G401 (cell line): Measurements from ENCODE around the gene CRHR1. TPM values are rescaled to one million over a fixed set of nuclear protein-coding genes. Genes with fewer than 3 reads are reported as not detected.
A peak's percentile ranks its signal among the peaks of the same experiment; 100 is the strongest.

Experiments used
- DNase-seq: peaks from one replicate; pipeline ENCODE4 v3.0.0-alpha.2; 2015; ENCODE audit warnings: low spot score
- in situ Hi-C: cut with HindIII; loops from 2 replicates; pipeline ENCODE4 v1.10.0; 2016; ENCODE audit warnings: low sequenced_read_pairs, mixed read lengths
- total RNA-seq: library from RNA; depleted of rRNA; stranded (reverse); fragments of >200 nt; shearing (Covaris generic); gene quantifications from 2 replicates; pipeline ENCODE4 v1.2.3, GENCODE V29; 2014

The CRHR1 gene
- total RNA-seq, 1 experiment from 2014 or later: not detected

DNA sequence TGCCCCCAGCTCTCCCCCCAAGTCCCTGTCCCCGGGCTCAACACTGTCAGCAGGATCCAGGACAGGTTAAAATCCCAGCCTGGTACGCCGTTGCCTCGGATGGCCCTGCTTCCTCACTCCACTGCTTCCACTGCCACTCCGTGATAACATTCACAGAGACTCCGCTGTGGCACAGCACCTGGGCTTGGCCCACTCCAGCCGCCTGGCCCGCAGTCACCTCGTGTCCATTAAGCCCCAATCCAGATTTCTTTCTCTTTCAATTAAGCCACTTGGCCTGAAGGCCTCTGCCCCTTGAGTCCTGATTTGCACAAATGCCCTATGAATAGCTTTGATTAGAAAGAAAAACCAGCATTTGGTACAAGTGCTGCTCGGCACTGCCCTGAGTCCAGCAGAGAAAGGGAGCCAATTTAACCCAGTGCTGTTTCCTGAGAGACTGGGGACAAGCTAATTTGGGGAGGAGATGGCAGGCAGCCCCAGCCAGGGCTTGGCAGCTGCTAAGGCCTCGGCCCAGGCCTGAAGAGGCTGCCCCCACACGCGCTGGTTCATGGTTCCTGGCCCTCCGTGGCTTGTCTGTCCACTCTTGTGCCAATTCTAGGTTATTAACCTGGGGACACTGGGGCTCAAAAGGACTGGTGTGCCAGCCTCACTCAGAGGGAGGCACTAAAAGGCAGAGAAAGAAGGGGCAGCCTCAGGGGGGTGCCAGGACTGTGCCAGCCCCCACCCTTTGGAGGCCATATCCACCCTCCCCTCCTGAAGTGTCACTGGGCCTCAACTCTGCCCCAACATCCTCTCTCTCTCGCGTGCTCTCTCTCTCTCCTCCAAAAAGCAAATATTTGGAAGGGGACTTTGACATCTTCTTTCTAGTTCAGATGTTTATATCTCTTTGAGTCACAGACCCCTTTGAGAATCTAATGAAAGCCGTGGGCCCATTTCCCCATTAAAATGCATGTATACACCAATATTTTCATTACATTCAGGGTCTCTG, 30.8 kb downstream of the CRHR1 start:
- peak; percentile 95 for DNase-seq
- in situ Hi-C loops: no loop called here

DNA sequence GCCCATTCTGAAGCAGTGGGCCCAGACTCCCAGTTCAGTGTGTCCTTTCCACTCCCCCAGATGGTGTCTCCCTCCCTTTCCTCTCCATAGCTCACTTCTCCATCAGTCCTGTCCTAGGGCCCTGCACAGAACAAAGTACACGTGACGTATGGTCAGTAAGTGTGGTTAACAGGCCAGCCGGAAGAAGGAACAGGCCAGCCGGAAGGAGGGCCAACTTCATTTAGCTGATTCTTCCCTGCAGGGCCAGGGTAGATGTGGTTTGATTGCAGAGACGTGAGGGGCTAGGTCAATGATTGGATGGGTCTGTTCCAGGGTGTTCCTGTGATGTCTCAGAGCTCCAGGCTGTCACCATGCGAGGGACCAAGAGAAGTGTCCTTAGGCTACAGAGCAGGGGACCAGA, 31.6 kb downstream of the CRHR1 start:
- DNase-seq: no peak
- in situ Hi-C loops: no loop called here

DNA sequence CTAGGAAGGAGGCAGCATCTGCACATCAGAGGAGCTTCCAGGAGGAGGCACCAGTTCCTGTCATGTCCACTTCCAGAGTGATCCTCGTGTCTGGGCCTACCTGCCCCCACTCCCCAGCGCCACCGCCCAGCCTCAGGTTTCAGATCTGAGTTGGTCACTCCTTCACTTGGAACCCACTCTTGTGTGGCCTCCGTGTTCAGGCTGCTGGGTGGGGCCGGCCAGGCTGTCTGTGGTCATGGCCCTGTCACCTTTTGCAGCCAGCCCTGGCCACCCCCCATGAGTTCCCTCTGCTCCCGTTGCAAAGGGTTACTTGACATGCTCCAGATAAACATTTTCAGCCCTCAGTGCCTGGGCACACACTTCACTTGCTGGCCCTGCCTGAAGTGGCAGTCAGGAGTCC, 33.9 kb downstream of the CRHR1 start:
- no peak for DNase-seq
- in situ Hi-C loops: no loop called here

DNA sequence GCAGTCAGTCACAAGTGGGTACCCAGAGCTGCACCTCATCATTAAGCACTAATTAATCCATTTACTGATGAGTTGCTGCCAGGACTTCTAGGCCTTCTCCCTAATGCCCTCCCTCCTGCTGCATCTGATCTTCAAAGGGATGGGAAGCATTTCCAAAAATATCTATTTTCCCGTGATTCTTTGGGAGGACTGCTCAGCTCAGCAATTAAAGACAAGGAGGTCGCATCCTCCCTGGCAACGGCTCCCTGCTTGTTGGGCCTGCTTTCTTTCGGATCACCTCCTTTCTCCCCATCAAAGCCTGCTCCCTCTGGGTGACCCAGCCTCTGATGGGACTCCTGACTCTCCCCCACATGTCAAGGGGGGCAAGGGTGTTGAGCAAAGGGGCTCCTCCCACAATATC, 34.6 kb downstream of the CRHR1 start:
- in situ Hi-C loops: no loop called here
- DNase-seq: peak; percentile 56

DNA sequence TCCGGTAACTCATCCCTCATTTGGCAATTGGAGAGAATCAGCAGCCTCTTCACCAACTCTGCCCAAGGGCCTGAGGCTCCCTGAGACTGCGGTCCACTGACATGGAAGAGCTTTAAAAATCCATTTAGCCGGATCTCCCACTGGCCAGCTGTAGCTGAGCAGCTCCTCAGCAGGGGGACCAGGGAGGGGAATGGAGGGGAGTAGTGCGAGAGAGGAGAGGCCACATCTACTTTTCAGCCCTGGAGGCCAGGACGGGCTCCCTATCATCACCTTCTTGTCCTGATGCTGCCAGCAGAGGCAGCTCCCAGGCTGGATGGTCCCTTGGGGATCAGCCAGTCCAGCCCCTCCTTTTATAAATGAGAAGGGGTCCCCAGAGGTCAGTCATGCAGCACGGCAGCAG, 35.5 kb downstream of the CRHR1 start:
- DNase-seq: no peak
- in situ Hi-C loops: no loop called here

DNA sequence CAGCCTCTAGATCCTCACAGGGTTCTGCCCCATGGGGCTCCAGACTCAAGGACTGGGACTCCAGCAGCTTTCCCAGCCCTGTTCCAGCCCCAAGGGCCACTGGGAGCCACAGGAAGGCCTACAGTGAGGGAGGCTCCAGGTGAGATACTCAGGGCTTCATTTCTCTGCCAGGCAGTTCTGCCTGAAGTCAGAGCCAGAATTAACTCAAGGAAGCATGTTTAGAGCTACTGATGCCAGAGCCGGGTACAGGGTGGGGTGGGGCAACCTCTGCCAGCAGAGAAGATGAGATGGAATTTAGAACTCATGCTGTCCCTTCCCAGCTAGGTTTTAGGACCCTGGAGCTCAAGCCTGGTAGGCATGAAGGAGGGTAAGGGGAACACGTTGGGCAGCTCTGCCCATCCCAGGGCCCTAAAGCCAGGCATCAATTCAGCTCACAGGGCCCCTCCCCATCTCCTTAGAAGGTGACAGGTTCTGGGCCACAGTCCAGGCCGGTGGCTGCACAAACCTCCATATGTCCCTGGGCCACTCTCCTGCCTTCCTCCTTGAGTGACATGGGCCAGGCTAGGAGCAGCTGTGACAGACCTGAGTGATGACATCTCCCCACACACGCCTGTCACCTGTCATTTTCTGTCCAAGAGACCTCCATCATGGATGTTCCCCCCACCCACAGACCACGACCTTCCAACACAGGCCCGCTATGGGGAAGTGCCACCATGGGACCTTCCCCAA, 36.1 kb downstream of the CRHR1 start:
- in situ Hi-C loops: no loop called here

DNA sequence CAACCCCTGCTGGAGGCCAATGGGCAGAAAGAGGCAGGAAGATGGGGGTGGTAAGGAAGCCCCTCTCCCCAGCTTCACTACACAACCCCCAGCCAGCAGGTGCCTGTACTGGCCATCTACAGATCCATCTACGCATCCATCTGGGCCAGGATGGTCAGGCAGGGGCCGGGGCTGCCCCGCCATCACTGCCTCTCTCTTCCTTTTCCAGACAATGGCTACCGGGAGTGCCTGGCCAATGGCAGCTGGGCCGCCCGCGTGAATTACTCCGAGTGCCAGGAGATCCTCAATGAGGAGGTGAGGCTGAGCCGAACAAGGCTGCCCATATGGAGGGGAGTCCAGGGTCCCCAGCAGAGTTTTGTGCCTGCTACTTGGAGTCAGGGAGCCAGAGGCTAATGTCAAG, 37.0 kb downstream of the CRHR1 start:
- in situ Hi-C loops: no loop called here
- no peak for DNase-seq

More for the DNA sequence above, 36.1 kb downstream of the CRHR1 start:
- peak; percentile 90 for DNase-seq

DNA sequence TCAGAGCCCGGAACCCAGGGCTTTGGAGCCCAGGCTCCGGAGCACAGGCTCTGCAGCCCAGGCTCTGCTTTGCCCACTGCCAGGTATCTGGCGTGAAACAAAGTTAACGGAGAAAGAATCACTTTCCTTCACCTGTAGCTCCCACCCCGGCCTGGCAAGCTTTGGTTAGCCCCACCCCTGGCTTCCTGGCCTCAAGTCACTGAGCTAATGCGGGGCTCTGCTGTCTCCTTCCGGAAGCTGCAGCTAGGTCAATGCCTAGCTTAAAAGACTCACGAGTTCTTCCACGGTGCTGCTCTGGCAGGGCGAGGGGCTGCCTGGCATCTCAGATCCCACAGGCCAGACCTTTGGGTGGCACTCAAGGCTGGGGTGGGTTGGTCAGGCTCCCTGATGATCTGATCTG, 39.5 kb downstream of the CRHR1 start:
- DNase-seq: no peak
- in situ Hi-C loops: no loop called here

DNA sequence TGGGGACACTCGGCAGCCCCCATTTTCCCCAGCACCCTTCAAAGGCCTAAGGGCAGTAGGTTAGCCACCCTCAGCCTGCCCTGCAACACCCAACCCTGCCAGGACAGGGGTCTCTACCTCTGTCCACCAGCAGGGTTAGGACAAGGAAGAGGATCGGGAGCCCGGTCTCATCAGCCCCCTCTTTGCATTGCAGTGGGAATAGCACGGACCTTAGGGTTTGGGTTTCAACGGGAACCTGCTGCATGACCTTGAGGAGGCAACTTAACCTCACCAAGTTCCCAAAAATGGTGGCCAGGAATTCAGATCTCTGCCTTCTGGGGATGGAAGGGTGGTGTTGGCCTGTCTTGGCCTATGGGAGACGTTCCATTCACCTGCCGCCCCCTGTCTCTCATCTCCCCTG, 40.4 kb downstream of the CRHR1 start:
- no peak for DNase-seq
- in situ Hi-C loops: no loop called here

DNA sequence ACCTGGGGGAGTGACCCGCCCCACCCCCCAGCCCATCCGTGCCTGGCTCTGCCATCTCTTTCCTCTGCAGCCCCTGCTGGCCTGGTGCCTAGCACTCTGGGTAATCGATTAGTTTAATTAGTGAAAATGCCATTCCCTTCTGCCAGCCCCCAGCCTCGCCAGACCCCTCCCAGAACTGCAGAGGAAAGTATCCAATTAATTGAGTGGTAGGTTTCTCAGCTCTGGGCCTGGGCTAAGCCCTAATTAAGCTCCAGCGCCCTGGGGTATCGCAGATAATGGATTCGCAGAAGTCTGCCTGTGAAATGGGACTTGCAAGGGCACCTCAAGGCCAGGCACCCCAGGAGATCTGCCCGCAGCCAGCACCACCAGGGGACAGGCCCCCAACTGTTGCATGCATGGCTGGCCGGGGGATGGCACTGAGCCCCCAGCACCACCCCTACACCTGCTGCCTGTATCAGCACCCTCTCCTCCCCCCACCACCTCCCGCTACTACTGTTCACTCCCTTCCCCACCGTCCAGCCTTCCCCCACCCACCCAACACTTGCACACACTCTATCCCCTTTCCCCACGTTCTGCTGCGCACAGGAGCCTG, 40.9 kb downstream of the CRHR1 start:
- in situ Hi-C loops: no loop called here
- no peak for DNase-seq

DNA sequence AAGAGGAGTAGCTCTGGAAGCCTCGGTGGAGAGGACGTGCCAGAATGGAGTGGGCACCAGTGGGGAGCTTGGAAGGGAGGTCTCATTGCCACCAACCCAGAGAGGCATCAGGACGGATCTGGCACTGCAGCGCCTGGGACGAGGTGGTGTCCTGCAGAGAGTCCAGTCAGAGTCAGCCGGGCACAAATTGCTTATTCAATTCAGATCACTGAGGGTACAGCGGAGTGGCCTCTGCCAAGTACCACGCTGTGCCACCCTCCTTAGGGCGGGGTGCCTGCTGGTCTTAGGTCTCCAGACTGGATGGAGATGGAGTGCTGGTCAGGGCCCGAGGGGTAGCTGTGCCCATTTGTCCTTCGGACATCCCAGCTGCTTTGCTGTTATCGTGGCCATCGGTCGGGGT, 41.7 kb downstream of the CRHR1 start:
- DNase-seq: peak; percentile 61
- in situ Hi-C loops: no loop called here

DNA sequence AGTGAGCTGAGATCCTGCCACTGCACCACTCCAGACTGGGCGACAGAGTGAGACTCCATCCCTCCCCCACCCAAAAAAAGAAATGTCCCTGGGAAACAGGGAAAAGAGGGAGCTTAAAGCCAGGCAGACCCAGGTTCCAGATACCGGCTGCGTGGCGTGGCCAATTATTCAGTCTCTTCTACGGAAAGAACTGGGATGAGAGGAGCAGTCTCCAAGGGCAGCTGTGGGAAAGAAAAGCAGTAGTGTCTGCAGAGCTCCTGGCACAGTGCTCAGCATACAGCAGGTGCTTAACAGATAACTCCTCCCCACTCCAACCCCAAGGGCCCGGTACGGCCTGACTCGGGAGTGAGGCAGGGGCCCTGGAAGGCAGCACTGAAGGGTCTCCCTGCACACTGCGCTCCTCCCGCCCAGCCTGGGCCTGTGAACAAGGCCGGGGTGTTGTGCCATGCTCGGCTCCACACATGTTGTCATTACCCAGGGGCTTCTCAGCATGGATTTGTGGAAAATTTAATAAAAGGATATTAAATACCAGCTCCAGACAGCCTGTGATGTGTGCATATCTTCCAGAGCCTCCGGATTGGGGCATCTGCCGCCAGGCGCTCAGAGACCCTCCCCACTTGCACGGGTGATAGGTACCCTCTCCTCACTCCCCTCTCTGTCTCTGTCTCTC, 42.9 kb downstream of the CRHR1 start:
- in situ Hi-C loops: no loop called here
- no peak for DNase-seq

DNA sequence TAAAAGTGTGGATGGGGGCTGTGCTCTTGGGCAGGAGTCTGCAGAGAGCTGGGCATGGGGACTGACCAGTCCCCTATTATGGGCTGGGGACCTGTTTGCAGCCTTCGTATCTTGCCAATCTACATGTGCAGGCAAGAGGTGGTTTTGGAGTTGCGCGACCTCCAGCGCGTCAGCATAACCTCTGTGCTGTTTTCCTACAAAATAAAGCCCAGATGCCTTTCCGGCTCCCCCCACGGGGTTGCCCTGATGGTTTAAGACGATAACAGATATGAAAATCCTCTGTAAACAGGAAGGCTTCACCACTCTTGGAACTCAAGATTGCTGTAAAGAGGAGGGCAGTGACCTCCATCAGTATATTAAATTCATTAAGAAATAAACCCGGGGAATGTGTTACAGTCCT, 44.1 kb downstream of the CRHR1 start:
- in situ Hi-C loops: no loop called here
- no peak for DNase-seq

DNA sequence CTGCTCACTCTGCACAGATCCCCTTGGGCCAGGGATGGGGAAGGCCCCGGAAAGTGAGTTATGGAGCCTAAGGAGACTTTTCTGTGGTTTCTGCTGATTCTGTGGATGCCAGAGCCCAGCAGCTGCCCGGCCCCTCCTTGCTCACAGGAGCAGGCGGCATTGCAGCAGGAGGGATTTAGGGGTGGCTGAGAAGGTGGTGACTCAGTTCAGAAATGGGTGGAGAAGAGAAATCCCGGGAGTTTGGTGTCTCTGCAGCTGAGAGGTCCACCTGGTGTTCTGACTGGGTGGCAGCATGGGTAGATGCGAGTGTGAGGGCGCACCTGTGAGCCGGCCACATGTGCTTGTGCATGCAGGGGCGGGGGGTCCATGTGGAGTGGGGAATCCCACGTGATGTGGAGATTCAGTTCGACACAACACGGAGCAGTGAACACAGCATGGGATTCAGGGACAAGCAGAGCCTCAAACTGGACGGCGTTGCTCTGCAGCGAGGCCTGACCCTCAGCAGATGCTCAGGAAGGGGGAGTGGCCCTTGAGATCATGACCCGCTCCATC, 44.5 kb downstream of the CRHR1 start:
- no peak for DNase-seq
- in situ Hi-C loops: no loop called here

DNA sequence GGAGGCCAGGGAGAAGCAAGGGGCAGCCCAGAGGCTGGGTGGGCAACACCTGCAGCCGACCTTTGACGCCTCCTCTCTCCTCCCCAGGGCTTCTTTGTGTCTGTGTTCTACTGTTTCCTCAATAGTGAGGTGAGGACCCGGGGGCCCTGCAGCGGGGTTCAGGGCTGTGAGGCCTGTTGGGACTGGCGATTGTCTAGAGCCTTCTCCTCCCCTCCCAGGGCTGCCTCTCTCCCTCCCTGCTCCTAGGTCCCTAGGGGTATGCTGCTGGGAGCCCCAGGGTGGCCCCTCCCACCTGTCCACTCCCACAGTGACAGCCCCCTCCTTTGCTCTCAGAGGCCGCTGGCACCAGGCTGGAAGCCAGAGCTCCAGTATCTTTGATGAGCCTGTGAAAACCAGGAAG, 49.8 kb downstream of the CRHR1 start:
- no peak for DNase-seq
- in situ Hi-C loops: no loop called here

DNA sequence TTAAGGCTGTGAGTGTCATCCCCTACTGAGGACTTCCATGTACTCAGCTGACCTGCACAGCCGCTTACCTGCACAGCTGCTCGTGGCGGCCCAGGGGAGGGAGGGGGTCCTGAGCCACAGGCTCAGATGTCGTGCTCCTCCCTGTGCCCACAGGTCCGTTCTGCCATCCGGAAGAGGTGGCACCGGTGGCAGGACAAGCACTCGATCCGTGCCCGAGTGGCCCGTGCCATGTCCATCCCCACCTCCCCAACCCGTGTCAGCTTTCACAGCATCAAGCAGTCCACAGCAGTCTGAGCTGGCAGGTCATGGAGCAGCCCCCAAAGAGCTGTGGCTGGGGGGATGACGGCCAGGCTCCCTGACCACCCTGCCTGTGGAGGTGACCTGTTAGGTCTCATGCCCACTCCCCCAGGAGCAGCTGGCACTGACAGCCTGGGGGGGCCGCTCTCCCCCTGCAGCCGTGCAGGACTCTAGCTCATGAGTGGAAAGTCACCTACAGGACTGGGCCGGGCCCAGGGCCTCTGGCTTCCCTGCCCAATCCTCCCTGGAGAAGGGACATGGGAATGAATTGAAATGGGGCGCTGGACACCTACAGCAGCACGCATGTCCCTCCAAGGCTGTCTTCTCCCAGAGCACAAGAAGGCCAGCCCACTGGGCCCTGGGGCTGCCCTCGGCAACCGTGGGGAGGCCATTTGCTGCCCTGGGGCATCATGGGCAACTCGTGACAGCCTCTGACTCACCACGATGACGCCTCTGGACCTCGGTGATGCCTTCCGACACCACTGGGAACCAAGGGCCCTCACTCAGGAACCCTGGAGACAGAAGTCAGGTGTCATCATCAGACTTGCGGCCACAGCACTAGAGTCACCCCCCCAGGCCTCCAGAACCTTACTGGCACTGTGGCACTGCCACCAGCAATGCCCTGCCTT, 50.6 kb downstream of the CRHR1 start:
- DNase-seq: no peak
- in situ Hi-C loops: no loop called here

DNA sequence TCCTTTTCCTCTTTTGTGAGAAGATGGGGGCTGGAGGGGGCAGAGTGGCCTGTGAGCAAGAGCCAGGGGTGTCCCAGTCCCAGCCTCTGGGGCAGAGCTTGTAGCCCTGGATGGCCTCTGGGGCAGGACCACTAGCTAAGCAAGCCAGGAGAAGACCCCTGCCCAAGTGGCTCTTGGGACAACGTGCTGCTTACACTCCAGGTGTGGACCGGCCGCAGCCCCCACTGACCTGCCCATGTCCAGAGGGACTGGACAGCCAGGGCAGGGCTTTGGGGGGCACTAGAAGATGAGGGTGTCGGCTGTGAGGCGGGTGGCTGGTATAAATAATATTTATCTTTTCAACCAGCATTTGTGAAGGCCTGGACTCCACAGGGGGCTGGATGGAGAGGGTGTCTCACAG, 51.4 kb downstream of the CRHR1 start:
- in situ Hi-C loops: no loop called here

More for the DNA sequence above, 51.4 kb downstream of the CRHR1 start:
- no peak for DNase-seq
